Muscle of leg (tissue), 11 donors: ENCODE measurements around the gene OR52E1. TPM values are rescaled to one million over a fixed set of nuclear protein-coding genes. Genes with fewer than 3 reads are reported as not detected.
"Not testable (repeated sequence)": the region's sequence is repeated elsewhere in the genome, so short reads cannot be mapped to it uniquely, and the experiment has no call there.

ENCODE experiments used
- DNase-seq: peaks from one replicate; pipeline ENCODE4 v3.0.0; 2013
- H3K27ac ChIP-seq: one replicate; pipeline ENCODE4 v1.5.1; 2013; ENCODE audit warnings: mild to moderate bottlenecking, low read length, control low read depth
- H3K27me3 ChIP-seq: one replicate; pipeline ENCODE4 v1.6.1; 2013; ENCODE audit warnings: low read length; ENCODE audit not compliant: control insufficient read depth, insufficient read depth
- H3K36me3 ChIP-seq: one replicate; pipeline ENCODE4 v1.6.1; 2013; ENCODE audit warnings: low read length; ENCODE audit not compliant: control insufficient read depth, insufficient read depth
- H3K4me1 ChIP-seq: one replicate; pipeline ENCODE4 v1.6.1; 2013; ENCODE audit warnings: low read length; ENCODE audit not compliant: control insufficient read depth, insufficient read depth
- H3K4me3 ChIP-seq: one replicate; pipeline ENCODE4 v1.5.1; 2013; ENCODE audit warnings: low read length, control low read depth
- H3K9me3 ChIP-seq: replicated peaks from 2 replicates; pipeline ENCODE4 v1.6.1; 2013; ENCODE audit warnings: low read depth, low read length; ENCODE audit not compliant: control insufficient read depth
- WGBS: methylation state at CpG from one replicate; pipeline ENCODE4 v1.1.5; 2013; ENCODE audit warnings: missing lambda C conversion rate; ENCODE audit not compliant: insufficient coverage; 5-methylcytosine and 5-hydroxymethylcytosine counted together
- polyA plus RNA-seq, 8 donors: library from polyadenylated mRNA; unstranded; fragments of 120-200 nt; gene quantifications; one replicate each; pipeline versions ENCODE4 v1.2.1 to v1.2.3, GENCODE V29; 2013; ENCODE audit warnings: inconsistent platforms in 1 of 8, low replicate concordance in 1 of 8; ENCODE audit not compliant: insufficient read length in 8 of 8, insufficient read depth in 1 of 8
- total RNA-seq: library from RNA; stranded (reverse); fragments of 120-200 nt; gene quantifications from one replicate; pipeline ENCODE4 v1.2.4, GENCODE V29; 2013

Gene OR52E1
- total and polyA plus RNA-seq, 9 donors = not detected

DNA sequence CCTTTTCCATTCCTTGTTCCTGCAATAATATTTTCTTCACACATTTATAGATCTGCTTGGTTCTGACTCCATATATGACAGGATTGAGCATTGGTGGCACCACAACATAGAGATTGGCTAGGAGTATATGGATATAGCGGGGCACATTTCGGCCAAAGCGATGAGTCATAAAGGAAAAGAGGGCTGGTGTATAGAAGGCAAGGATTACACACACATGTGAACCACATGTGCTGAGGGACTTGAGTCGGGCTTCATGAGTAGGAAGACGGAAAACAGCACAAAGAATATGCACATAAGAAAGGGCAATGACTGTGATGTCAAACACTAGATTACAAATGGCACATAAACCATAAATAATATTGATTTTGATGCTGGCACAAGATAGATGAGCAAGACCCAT lies 10.7 kb upstream of the OR52E1 start:
- not testable (repeated sequence) for H3K4me1 ChIP-seq, H3K36me3 ChIP-seq, H3K4me3 ChIP-seq, DNase-seq, H3K9me3 ChIP-seq, H3K27me3 ChIP-seq, H3K27ac ChIP-seq
- WGBS = no CpG with 5 or more reads among the region's 5 CpGs

DNA sequence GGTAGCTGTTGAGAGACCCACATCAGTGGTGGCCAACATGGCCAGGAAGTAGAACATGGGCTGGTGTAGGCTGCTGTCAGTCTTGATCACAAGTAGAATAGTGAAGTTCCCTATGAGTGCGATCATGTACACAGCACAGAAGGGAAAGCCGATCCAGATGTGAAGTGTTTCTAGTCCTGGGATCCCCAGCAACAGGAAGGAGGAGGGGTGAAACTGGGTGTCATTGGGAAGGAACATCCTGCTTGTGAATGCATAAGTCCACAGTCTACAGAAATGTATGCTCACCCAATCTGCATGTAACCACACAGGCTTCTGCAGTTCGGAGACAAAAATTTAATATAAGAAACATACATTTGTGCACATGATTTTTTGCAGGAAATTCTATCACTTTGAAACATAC lies 10.0 kb upstream of the OR52E1 start, which contains the start of gene OR52E2:
TSS of gene OR52E2 (minus strand) at position 237 of the 400 bp plus-strand sequence. CDS start at position 237, 0 bp downstream.
- Histone ChIP-seq H3K27ac (no peak within 1 kb of the TSS), H3K9me3 (no peaks in the 10 kb centered on the region), H3K27me3 (no peaks in the 10 kb centered on the region), H3K4me3 (no peak within 1 kb of the TSS), H3K4me1 (no peaks in the 10 kb centered on the region), H3K36me3 (no peaks in the 10 kb centered on the region)
- 60% methylated on average over 1 of the region's 3 CpGs for WGBS
- DNase-seq = no peak

DNA sequence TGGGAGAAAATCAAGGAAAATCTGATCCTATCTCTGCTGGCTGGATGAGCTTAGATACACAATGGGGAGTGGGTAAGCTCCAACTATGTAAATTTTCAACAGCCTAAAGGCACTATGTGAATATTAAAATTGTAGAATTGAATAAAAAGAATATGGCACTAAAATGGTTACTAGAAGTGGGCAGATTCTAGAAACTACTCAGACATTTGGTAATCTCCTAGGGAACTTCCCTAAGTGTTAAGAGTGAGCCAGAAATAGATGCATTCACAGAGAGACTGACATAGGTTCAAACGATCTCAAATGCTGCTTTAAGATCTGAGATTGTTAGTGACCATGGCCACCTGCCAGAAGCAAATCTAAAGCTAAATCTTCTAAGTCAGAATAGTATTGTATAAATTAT lies 4.3 kb upstream of the OR52E1 start:
- no peak for DNase-seq
- H3K27me3 ChIP-seq = no peaks in the 10 kb centered on the region
- no peaks in the 10 kb centered on the region for H3K9me3 ChIP-seq
- WGBS = no CpG with 5 or more reads among the region's 1 CpG
- H3K4me1 ChIP-seq = no peaks in the 10 kb centered on the region
- H3K27ac ChIP-seq = no peak overlapping the region
- H3K4me3 ChIP-seq = no peak overlapping the region
- H3K36me3 ChIP-seq = no peaks in the 10 kb centered on the region

DNA sequence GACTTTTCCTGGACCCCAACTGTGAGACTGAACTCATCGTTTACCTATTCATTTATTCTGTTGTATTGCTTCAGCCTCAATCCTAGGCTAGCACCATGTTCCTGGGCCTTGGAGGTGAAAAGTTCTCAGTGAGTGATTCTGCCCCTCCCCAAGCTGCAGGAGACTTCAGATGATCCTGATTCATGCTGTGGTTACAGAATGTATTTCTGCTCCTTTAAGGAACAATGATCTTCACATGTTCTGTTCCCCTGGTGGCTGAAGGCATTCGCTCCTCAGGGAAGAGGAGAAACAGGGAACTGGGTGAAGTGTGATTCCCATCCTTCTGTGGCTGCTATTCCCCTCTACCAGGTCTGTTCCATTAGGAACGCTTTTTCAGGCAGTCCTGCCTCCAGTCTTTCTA lies 2.4 kb downstream of the OR52E1 start:
- no peak overlapping the region for H3K4me3 ChIP-seq
- WGBS = no CpG with 5 or more reads among the region's 3 CpGs
- no peak for DNase-seq
- no peaks in the 10 kb centered on the region for H3K27me3 ChIP-seq
- no peaks in the 10 kb centered on the region for H3K4me1 ChIP-seq
- H3K27ac ChIP-seq = no peak overlapping the region
- H3K9me3 ChIP-seq = no peaks in the 10 kb centered on the region
- no peaks in the 10 kb centered on the region for H3K36me3 ChIP-seq

DNA sequence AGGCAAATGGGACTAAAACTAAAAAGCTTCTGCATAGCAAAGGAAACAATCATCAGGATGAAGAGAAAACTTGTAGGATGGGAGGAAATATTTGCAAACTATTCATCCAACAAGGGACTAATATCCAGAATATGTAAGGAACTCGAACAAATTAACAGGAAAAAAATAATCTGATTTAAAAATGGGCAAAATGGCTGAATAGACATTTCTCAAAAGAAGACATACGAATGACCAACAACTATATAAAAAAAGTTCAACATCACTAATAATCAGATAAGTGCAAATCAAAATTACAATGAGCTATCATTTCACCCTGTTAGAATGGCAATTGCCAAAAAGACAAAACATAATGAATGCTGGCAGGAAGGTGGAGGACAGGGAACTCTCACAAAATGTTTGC lies 12.0 kb downstream of the OR52E1 start:
- Histone ChIP-seq H3K9me3 (no peaks in the 10 kb centered on the region), H3K27ac (no peak overlapping the region), H3K4me1 (no peaks in the 10 kb centered on the region), H3K36me3 (no peaks in the 10 kb centered on the region), H3K27me3 (no peaks in the 10 kb centered on the region), H3K4me3 (no peak overlapping the region)
- no CpG with 5 or more reads among the region's 2 CpGs for WGBS
- DNase-seq = no peak

DNA sequence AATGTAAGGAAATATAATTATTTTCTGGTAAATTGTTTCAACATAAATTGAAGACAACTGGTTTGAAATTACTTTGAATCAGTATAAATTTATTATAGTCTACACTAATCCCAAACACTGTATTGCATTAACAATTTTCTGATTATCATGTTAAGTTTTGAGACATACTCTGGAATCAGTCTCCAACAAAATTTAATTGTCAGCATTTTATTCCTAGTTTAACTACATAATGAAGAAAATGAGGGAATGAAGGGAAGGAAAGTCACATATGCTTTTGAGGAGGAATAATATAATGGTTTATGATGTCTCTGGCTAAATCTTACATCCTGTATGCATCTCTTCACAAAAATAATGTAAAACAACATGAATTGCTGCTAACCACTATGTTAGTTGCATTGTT lies 14.2 kb downstream of the OR52E1 start:
- Histone ChIP-seq H3K4me1 (no peaks in the 10 kb centered on the region), H3K4me3 (no peak overlapping the region), H3K36me3 (no peaks in the 10 kb centered on the region), H3K27ac (no peak overlapping the region), H3K9me3 (no peaks in the 10 kb centered on the region), H3K27me3 (no peaks in the 10 kb centered on the region)
- DNase-seq = no peak

DNA sequence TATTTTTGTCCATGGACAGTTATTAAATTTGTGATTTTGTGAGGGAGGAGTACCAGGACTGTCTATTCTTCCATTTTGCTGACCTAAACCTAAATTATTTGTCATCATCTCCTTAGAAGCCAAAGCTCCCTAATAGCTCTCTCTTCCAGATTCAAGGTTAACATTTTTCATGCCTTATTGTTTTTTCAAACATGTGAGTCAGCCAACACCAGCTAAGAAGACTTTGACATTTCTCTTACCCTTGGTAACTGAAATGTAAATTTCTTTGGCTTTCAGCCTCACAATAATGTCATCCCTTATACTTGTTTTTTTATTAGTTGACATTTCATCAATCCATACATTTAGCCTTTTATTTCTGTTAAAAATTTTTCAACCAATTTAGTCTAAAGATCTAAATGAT lies 19.2 kb downstream of the OR52E1 start:
- no peak for DNase-seq
- Histone ChIP-seq H3K27ac (no peak overlapping the region), H3K4me3 (no peak overlapping the region)

DNA sequence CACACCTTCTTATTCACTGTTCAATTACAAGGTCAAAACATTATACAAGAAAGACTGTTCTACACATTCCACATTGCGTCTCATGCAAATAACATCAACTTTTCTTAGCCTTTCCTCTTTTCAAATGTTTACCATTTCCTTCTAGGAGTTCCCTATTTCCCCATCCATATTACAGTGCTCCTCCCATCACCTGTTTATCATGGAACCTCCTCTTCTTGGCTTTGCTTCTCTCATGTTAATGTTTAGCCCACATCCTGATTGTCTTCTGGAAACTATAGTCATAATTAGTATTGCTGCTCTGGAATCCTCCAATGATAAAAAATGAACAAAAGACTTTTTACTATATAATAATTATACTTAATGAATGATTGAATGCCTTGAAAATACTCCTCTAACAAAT lies 21.3 kb downstream of the OR52E1 start:
- no peaks in the 10 kb centered on the region for H3K9me3 ChIP-seq
- 89% methylated on average over 1 of the region's 1 CpG for WGBS

More for the DNA sequence above, 19.2 kb downstream of the OR52E1 start:
- Histone ChIP-seq H3K27me3 (no peaks in the 10 kb centered on the region), H3K36me3 (no peaks in the 10 kb centered on the region), H3K9me3 (no peaks in the 10 kb centered on the region), H3K4me1 (no peaks in the 10 kb centered on the region)

DNA sequence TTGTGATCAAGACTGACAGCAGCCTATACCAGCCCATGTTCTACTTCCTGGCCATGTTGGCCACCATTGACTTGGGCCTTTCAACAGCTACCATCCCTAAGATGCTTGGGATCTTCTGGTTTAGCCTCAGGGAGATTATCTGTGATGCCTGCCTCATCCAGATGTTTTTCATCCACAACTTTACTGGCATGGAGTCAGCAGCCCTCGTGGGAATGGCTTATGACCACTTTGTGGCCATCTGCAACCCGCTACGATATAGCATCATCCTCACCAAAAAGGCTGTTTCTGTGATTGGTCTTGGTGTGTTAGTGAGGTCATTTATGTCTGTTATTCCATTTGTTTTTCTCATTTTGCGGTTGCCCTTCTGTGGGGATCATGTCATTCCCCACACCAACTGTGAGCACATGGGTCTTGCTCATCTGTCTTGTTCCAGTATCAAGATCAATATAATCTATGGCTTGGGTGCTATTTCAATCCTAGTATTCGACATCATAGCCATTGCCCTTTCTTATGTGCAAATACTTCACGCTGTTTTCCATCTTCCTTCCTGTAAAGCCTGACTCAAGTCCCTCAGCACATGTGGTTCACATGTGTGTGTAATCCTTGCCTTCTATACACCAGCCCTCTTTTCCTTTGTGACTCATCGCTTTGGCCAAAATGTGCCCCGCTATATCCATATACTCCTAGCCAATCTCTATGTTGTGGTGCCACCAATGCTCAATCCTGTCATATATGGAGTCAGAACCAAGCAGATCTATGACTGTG lies 23.6 kb downstream of the OR52E1 start:
- H3K9me3 ChIP-seq = no peaks in the 10 kb centered on the region
- H3K27ac ChIP-seq = no peak overlapping the region
- H3K27me3 ChIP-seq = no peaks in the 10 kb centered on the region
- no peaks in the 10 kb centered on the region for H3K36me3 ChIP-seq
- no peaks in the 10 kb centered on the region for H3K4me1 ChIP-seq
- 64% methylated on average over 3 of the region's 8 CpGs for WGBS
- no peak for DNase-seq
- no peak overlapping the region for H3K4me3 ChIP-seq

More for the DNA sequence above, 21.3 kb downstream of the OR52E1 start:
- Histone ChIP-seq H3K27me3 (no peaks in the 10 kb centered on the region), H3K4me3 (no peak overlapping the region), H3K36me3 (no peaks in the 10 kb centered on the region), H3K4me1 (no peaks in the 10 kb centered on the region), H3K27ac (no peak overlapping the region)
- DNase-seq = no peak

DNA sequence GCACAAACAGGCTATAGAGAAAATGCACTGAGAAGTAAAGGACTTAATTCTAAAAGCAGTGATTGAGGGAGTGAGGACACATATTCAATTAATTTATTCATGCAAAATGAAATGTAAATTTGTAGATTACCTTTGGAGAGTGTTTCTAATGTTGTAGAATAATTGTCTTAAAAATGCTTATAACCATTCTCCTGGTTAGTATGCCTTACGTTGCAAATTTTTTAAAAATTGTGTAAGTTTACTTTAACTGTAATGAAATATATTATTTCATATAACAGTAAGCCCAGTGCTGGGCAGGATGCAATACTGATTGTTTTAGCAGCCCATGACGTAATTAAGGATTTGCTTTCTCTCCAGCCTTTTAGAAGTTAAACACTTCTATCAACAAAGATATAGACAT lies 26.6 kb downstream of the OR52E1 start:
- Histone ChIP-seq H3K36me3 (no peaks in the 10 kb centered on the region), H3K27me3 (no peaks in the 10 kb centered on the region), H3K9me3 (no peaks in the 10 kb centered on the region), H3K4me1 (no peaks in the 10 kb centered on the region), H3K27ac (no peak overlapping the region), H3K4me3 (no peak overlapping the region)
- no peak for DNase-seq
- WGBS = no CpG with 5 or more reads among the region's 2 CpGs

DNA sequence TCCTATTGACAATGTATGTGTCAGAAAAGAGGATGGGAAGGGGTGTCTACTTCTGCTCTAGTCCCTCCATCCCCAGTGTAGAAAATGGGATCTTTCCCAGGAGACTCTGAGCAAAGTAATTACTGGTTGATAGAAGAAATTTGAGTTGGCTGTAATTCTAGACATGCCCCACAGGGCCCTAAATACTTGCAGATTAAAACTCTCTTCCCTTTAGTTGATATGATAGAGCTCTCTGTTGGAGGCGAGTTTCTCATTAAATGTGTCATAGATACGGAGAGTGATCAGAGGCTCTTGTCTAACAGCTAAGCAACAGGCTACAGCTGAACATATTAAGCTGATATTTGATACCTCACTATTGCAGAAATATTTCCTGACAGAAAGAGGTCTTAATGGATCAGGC lies 32.9 kb downstream of the OR52E1 start:
- no peaks in the 10 kb centered on the region for H3K27me3 ChIP-seq
- WGBS = no CpG with 5 or more reads among the region's 2 CpGs
- no peak overlapping the region for H3K4me3 ChIP-seq

More for the DNA sequence above, 32.9 kb downstream of the OR52E1 start:
- no peak for DNase-seq
- H3K9me3 ChIP-seq = no peaks in the 10 kb centered on the region
- no peak overlapping the region for H3K27ac ChIP-seq
- no peaks in the 10 kb centered on the region for H3K4me1 ChIP-seq
- no peaks in the 10 kb centered on the region for H3K36me3 ChIP-seq
